Neutrophil (primary cell): ENCODE data around the gene GNAQ.

Source experiments
- H3K27ac ChIP-seq: fragments of 200-600 bp; sonication (generic); 2 replicates; pipeline ENCODE4 v1.5.1; 2016; ENCODE audit warnings: mild to moderate bottlenecking, moderate library complexity
- H3K27me3 ChIP-seq: fragments of 200-600 bp; sonication (generic); 2 replicates; pipeline ENCODE4 v1.6.0; 2016; ENCODE audit warnings: mild to moderate bottlenecking
- H3K36me3 ChIP-seq: fragments of 200-600 bp; sonication (generic); 2 replicates; pipeline ENCODE4 v1.5.1; 2017
- H3K4me1 ChIP-seq, 2 experiments: fragments of 200-600 bp in 1 of 2; sonication (generic) in 1 of 2; 1 replicate in 1 of 2; 2 replicates in 1 of 2; pipeline versions ENCODE4 v1.5.1 to v1.6.1; 2013 to 2016; ENCODE audit warnings: low read depth in 1 of 2, low read length in 1 of 2, mild to moderate bottlenecking in 1 of 2, moderate library complexity in 1 of 2; ENCODE audit not compliant: control insufficient read depth in 1 of 2, insufficient read depth in 1 of 2
- H3K4me3 ChIP-seq, 2 experiments: fragments of 200-600 bp in 1 of 2; sonication (generic) in 1 of 2; 1 replicate in 1 of 2; 2 replicates in 1 of 2; pipeline ENCODE4 v1.5.1; 2013 to 2016; ENCODE audit warnings: low read depth in 1 of 2, low read length in 1 of 2, mild to moderate bottlenecking in 1 of 2, moderate library complexity in 1 of 2
- H3K9me3 ChIP-seq: fragments of 200-600 bp; sonication (generic); 2 replicates; pipeline ENCODE4 v1.5.1; 2016
- CTCF ChIP-seq: fragments of 200-600 bp; sonication (generic); IDR thresholded peaks from 2 replicates; pipeline ENCODE4 v1.5.1; 2016; ENCODE audit warnings: antibody characterized with exemption

GNAQ gene

DNA sequence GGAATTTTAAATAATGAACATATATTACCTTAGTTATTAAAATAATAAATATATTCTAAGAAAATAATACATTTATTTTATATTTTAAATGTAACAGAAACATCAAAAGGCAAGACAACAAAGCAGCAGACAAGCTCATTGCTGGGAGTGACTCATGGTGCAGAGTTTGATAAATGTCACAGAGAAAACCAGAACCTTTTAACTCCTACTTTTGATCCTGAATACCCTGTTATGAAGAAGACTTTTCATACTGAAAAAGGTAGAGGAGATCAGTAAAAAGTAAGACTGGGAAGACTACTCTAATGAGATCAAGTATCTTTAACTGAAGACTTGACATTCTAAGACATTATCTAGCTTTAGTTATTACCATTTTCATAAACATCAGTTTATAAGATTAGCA lies 284.4 kb downstream of the GNAQ start:
- Histone ChIP-seq H3K36me3 (peaks cover 4% of the 10 kb centered on the region), H3K27me3 (no peaks in the 10 kb centered on the region), H3K4me3 (no peak overlapping the region), H3K4me1 (no peaks in the 10 kb centered on the region), H3K27ac (no peak overlapping the region), H3K9me3 (no peaks in the 10 kb centered on the region)
- no peak for TF ChIP-seq CTCF

GRCh38 chr9:77744841-77745430 lies 286.7 kb downstream of the GNAQ start:
- Histone ChIP-seq H3K4me1 (peaks cover 0 to 4% of the 10 kb centered on the region in 2 experiments), H3K27me3 (no peaks in the 10 kb centered on the region), H3K4me3 (no peak overlapping the region), H3K36me3 (peaks cover 4% of the 10 kb centered on the region), H3K9me3 (no peaks in the 10 kb centered on the region), H3K27ac (no peak overlapping the region)
- TF ChIP-seq CTCF: no peak

DNA sequence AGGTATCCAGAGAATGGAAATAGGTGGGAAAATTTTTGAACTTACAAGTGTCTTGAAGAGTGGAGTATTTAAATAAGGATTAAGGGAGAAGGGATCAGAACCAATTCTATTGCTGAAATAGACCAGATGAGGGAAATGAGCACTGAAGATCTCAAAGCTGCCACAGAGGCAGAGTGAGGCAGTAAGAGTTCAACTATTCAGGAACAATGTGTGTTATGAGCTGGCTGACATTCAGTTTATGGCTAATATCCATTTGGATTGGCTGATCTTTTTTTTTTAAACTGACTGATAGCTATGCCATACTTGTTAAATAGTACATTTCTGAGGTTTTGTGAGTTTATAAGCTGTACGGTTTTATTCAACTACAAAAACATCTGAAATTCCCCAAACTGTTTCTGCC lies 288.2 kb downstream of the GNAQ start:
- H3K36me3 ChIP-seq: peaks cover 4% of the 10 kb centered on the region
- H3K9me3 ChIP-seq: no peaks in the 10 kb centered on the region
- no peak overlapping the region for H3K4me3 ChIP-seq
- TF ChIP-seq CTCF: no peak
- no peak overlapping the region for H3K27ac ChIP-seq
- peaks cover 0 to 4% of the 10 kb centered on the region in 2 experiments for H3K4me1 ChIP-seq
- no peaks in the 10 kb centered on the region for H3K27me3 ChIP-seq

DNA sequence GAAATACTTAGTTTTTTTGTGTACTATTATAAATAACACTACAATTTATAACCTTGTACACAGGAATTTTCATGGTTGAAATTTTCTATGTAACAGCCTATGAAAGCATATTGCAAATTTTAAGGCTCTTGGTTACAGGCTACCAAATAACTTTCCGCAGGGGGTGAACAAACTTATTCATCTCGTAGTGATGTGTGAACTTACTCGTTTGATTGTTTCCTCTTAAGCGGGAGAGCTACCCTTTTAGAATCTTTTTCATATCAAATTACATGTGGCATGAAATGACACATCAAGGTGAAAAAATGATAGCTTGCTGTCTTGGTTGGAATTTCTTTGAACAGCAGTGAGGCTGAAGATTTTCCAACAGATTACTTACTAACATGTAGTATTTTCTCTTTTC lies 292.7 kb downstream of the GNAQ start:
- Histone ChIP-seq H3K27ac (no peak overlapping the region), H3K9me3 (no peaks in the 10 kb centered on the region), H3K27me3 (no peaks in the 10 kb centered on the region), H3K36me3 (peaks cover under 1% of the 10 kb centered on the region), H3K4me3 (no peak overlapping the region), H3K4me1 (peaks cover 4 to 6% of the 10 kb centered on the region in 2 experiments)
- no peak for TF ChIP-seq CTCF

DNA sequence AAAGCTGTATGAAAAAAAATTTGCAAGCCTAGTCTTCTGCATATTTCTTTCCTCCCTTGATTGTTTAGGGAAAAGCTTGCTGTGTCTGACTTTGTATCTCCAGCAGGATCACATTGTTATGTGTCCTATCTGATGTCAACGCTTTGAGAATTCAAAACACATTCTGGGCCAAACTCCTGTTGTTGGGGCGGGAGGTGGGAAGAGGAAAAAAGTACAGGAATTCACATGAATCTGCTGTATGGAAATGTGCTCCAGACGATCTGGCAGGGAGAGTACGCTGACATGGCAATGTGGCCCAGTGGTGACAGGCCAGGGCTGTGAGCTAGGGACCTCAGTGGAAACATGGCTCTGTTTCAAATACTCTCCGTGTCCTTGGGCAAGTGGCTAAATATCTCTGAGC lies 296.1 kb downstream of the GNAQ start:
- no peak overlapping the region for H3K27ac ChIP-seq
- no peak for TF ChIP-seq CTCF
- H3K27me3 ChIP-seq: no peaks in the 10 kb centered on the region
- H3K4me1 ChIP-seq: peaks cover 0 to 6% of the 10 kb centered on the region in 2 experiments
- H3K9me3 ChIP-seq: no peaks in the 10 kb centered on the region
- H3K36me3 ChIP-seq: no peaks in the 10 kb centered on the region
- no peak overlapping the region for H3K4me3 ChIP-seq

DNA sequence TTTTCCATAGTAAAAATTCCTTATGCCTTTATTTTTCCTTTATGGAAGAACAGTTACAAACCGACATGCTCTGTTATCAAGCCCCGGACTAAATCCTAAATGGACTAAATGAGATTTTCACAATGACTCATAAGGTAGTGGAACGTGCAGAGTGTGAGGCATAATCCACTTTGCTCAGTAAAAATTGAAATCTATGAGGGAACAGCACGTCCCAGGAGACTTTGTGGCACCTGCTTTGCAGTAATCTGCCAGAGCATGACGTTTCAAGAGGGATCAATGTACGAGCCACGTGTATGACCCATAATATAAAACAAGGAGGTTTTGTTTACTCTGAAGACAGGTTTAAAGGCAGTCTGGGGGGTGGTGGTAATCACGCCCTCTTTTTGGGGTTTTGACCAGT lies 299.7 kb downstream of the GNAQ start:
- H3K4me3 ChIP-seq: no peak overlapping the region
- H3K36me3 ChIP-seq: peaks cover 23% of the 10 kb centered on the region
- no peaks in the 10 kb centered on the region for H3K9me3 ChIP-seq
- TF ChIP-seq CTCF: no peak
- no peaks in the 10 kb centered on the region for H3K4me1 ChIP-seq
- no peaks in the 10 kb centered on the region for H3K27me3 ChIP-seq
- no peak overlapping the region for H3K27ac ChIP-seq
